Aorta (tissue), 5 donors: ENCODE measurements around the gene MYBPC3. TPM values are rescaled to one million over a fixed set of nuclear protein-coding genes. Genes with fewer than 3 reads are reported as not detected.
"Not testable (repeated sequence)": the region's sequence is repeated elsewhere in the genome, so short reads cannot be mapped to it uniquely, and the experiment has no call there.

ENCODE experiments used
- ATAC-seq: fragments of 200-7000 bp; cut with Tn5 transposase; one replicate; pipeline ENCODE4 v1.9.1; 2022; ENCODE audit warnings: moderate library complexity; ENCODE audit not compliant: low FRiP score
- DNase-seq, 2 donors: peaks; one replicate each; pipeline ENCODE4 v3.0.0-alpha.2; 2020
- H3K27ac ChIP-seq, 2 donors: one replicate each; pipeline ENCODE4 v1.5.1; 2013; ENCODE audit warnings: low read length in 2 of 2, mild to moderate bottlenecking in 2 of 2, moderate library complexity in 2 of 2, control low read depth in 1 of 2, inconsistent platforms in 1 of 2, low read depth in 1 of 2
- H3K27me3 ChIP-seq, 2 donors: one replicate each; pipeline ENCODE4 v1.6.1; 2013; ENCODE audit warnings: control low read depth in 1 of 2, low read length in 1 of 2, mild to moderate bottlenecking in 1 of 2, moderate library complexity in 1 of 2; ENCODE audit not compliant: insufficient read depth in 2 of 2, control insufficient read depth in 1 of 2
- H3K36me3 ChIP-seq, 2 donors: one replicate each; pipeline ENCODE4 v1.6.1; 2013; ENCODE audit warnings: control low read depth in 1 of 2, low read length in 1 of 2, mild to moderate bottlenecking in 1 of 2; ENCODE audit not compliant: insufficient read depth in 2 of 2, control insufficient read depth in 1 of 2
- H3K4me1 ChIP-seq, 2 donors: one replicate each; pipeline ENCODE4 v1.6.1; 2013; ENCODE audit warnings: low read length in 2 of 2, control low read depth in 1 of 2, mild to moderate bottlenecking in 1 of 2, moderate library complexity in 1 of 2; ENCODE audit not compliant: insufficient read depth in 2 of 2, control insufficient read depth in 1 of 2
- H3K4me3 ChIP-seq, 2 donors: one replicate each; pipeline ENCODE4 v1.5.1; 2013; ENCODE audit warnings: low read length in 2 of 2, control low read depth in 1 of 2, mild to moderate bottlenecking in 1 of 2
- H3K9me3 ChIP-seq: one replicate; pipeline ENCODE4 v1.6.1; 2013; ENCODE audit warnings: mild to moderate bottlenecking, low read length; ENCODE audit not compliant: control insufficient read depth
- WGBS, 2 donors: extraction: QIAGEN DNeasy Blood & Tissue Kit; methylation state at CpG; one replicate each; pipeline ENCODE4 v1.1.7; 2013; 5-methylcytosine and 5-hydroxymethylcytosine counted together
- intact Hi-C, 2 donors: fragments of 100-400 bp; cut with DNase I; formaldehyde crosslinking; loops; one replicate each; pipeline versions ENCODE4 v1.14.2 to v1.15.0; 2022
- polyA plus RNA-seq, 2 donors: library from polyadenylated mRNA; stranded (reverse); fragments of 200-250 nt; gene quantifications; one replicate each; pipeline ENCODE4 v1.2.3, GENCODE V29; 2013
- total RNA-seq, 2 donors: library from RNA; stranded (reverse); fragmentation: NEBNext Ultra II Directional; extraction: Animal tissue kit (Norgen Biotek cat#: 25700); gene quantifications; one replicate each; pipeline ENCODE4 v1.2.1, GENCODE V29; 2021
- donor health status: healthy with polysubstance abuse.
- donor health status: Bipolar disorder and iron deficiency.
- donor health status: DM: no; HTN: no; CAD: no.
- donor health status: DM: no; HTN: no; CAD: no.
- donor health status: DM: yes; HTN: yes; CAD: no.

Gene MYBPC3
- total and polyA plus RNA-seq, 4 donors, result 0.03 to 1.9 (median 0.29) TPM

DNA sequence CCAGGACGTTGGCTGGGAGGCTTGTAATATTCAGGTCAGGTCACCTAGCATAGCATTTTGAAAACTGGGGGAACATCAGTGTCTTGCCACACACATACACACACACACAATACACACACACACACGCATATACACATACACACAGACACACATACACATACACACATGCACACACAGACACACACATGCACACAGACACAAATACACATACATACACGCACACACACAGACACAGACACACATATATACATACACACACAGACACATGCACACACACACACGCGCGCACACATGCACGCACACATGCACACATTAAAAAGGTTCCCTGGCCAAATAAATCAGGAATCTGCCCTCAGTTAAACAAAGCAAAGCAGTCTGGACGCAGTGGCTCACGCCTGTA lies 12.5 kb downstream of the MYBPC3 start:
- intact Hi-C loops, result no loop called here
- Histone ChIP-seq H3K27ac (no peak overlapping the region), H3K4me1 (no peaks in the 10 kb centered on the region), H3K9me3 (no peaks in the 10 kb centered on the region), H3K27me3 (no peaks in the 10 kb centered on the region), H3K4me3 (no peak overlapping the region), H3K36me3 (no peaks in the 10 kb centered on the region)
- ATAC-seq (no peak), DNase-seq (no peak)
- 71 to 79% methylated on average over 9 of the region's 9 CpGs for WGBS, 2 donors

DNA sequence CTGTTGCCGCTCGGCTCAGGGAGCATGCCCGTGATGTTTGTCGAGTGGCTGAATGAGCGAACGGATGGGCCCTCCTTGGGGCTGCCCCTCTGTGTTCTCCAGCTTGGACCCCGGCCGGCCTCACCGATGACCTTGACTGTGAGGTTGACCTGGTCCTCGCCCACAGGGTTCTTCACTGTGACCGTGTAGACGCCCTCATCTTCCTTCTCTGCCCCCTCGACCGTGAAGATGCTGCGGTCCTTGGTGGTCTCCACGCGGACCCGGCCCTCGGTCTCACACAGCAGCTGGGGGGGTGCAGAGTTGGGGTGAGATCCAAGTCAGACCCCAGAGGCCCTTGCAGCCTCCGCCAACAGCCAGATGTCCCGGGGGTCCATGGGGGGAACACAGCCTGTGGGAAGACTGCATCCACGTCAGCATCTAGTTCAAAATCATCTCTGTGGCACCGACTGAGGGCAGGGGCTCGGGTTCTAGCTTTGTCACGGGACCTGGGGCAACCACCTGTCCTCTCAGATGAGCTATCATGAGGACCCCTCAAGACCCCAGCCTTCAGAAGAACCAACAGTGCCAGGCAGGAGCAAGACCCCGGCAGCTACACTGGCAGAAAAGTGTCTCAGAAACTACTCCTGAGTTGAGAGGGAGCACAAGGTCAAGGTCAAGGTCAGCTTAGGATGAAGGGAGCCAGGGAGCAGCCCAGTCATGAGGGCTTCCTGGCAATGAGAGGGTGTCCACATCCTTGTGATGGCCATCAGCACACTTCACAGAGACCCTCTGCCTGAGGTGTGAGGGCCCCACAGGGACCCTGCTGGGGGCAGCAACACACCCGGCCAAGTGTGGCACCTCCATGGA lies 13.9 kb downstream of the MYBPC3 start:
- WGBS, 2 donors, result 91% methylated on average over 27 of the region's 27 CpGs
- Histone ChIP-seq H3K36me3 (no peaks in the 10 kb centered on the region), H3K4me1 (no peaks in the 10 kb centered on the region), H3K27me3 (no peaks in the 10 kb centered on the region), H3K4me3 (no peak overlapping the region), H3K9me3 (no peaks in the 10 kb centered on the region), H3K27ac (no peak overlapping the region)
- DNase-seq, result peak in 1 of 2 donors; percentile 45
- no peak for ATAC-seq
- intact Hi-C loops, result no loop called here

DNA sequence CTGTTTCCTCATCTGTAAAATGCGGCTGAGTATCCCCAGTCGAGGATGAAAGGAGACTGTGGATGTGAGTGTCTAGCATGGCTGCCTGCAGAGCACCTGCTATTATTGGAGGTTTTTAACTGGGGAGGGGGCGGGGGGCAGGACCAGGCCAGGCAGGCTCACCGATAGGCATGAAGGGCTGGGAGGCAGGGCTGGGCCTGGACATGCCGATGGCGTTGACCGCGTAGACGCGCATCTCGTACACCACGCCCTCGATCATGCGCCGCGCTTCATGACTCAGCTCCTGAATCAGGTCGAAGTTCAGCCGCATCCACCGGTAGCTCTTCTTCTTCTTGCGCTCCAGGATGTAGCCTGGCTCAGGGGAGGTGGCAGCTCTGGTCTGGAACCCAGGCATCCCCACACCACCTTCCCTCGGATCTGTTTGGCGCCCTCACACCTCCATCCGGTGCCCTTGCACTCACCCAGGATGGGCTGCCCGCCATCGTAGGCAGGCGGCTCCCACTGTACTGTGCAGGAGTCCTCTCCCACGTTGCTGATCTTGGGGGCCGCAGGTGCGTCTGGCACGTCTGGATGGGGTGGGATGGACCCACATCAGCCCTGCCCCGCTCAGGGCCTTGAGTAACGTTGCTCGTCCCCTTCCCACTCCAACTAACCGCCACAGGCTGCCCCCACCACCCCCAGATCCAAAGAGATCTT lies 15.1 kb downstream of the MYBPC3 start:
- H3K27ac ChIP-seq, result no peak overlapping the region
- ATAC-seq (no peak), DNase-seq (peak in 1 of 2 donors; percentile 38)
- H3K9me3 ChIP-seq, result no peaks in the 10 kb centered on the region
- H3K4me1 ChIP-seq, result no peaks in the 10 kb centered on the region
- no peaks in the 10 kb centered on the region for H3K27me3 ChIP-seq
- intact Hi-C loops, result no loop called here
- H3K4me3 ChIP-seq, result no peak overlapping the region
- no peaks in the 10 kb centered on the region for H3K36me3 ChIP-seq
- 87 to 91% methylated on average over 34 of the region's 34 CpGs for WGBS, 2 donors

DNA sequence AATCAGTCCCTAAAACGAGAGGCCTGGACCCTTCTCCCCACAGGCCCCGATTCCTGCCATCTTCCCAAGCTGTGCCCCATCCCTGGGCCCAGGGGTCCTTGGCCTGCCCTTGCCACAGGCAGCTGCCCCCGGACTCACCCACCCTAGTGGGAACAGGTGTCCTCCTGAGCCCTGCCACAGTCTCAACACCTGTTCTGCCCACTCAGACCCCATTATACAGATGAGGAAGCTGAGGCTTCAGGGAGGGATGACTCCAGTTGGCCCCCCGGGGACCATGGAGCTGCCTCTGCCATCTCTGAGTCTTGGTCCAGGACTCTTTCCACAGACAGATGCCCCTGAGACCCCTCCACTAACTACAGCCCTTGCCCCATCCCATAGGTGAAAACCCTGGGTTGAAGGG lies 15.9 kb downstream of the MYBPC3 start:
- ATAC-seq, result no peak
- Histone ChIP-seq H3K27me3 (no peaks in the 10 kb centered on the region), H3K36me3 (no peaks in the 10 kb centered on the region), H3K4me3 (no peak overlapping the region), H3K4me1 (no peaks in the 10 kb centered on the region), H3K27ac (no peak overlapping the region), H3K9me3 (no peaks in the 10 kb centered on the region)
- intact Hi-C loops, result no loop called here
- 85 to 93% methylated on average over 4 of the region's 4 CpGs for WGBS, 2 donors
- peak in 1 of 2 donors; percentile 32 for DNase-seq

DNA sequence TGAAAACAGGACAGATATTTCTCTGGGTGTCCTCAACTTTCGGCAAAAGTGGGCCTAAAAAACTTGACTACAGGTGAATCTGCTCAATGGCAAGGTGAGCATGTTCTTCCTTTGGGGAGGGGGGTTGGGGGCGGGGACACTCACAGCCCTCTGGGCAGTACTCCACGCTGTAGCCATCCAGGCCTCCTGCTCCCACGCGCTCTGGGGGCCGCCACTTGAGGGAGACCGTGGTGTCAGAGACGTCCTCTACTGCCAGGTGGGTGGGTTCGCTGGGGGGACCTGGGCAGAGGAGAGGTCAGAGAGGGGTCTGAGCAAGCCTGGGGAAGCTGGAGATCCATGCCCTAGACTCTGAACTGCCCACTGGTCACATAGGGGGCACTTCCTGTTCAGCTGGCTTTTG lies 16.8 kb downstream of the MYBPC3 start:
- ATAC-seq (no peak), DNase-seq (no peak)
- Histone ChIP-seq H3K36me3 (no peaks in the 10 kb centered on the region), H3K4me3 (no peak overlapping the region), H3K27ac (no peak overlapping the region), H3K4me1 (no peaks in the 10 kb centered on the region), H3K27me3 (no peaks in the 10 kb centered on the region), H3K9me3 (no peaks in the 10 kb centered on the region)
- 80 to 86% methylated on average over 9 of the region's 9 CpGs for WGBS, 2 donors
- intact Hi-C loops, result no loop called here

DNA sequence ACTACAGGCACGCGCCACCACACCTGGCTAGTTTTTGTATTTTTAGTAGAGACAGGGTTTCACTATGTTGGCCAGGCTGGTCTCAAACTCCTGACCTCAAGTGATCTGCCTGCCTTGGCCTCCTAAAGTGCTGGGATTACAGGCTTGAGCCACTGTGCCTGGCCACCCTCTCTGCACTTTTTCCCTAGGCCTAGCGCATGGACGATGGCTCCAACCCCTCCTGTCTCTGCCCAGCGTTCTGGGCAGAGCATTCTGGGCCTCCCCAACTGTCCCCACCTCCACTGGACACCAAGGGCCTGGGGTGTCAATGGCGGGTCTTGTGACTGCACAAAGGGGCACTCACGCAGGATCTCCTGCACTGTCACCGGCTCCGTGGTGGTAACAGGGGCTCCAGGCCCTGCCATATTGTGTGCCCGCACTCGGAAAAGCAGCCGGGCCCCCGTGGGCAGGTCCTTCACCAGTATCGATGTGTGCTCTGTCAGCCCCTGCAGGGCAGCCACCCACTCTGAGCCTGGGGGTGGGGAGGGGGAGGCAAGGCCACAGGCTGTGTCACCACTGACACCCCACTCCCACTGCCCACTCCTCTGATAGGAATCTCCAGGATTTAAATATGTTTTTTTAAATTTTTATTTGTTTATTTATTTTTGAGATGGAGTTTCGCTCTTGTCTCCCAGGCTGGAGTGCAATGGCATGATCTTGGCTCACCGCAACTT lies 17.6 kb downstream of the MYBPC3 start:
- H3K4me1 ChIP-seq, H3K36me3 ChIP-seq, DNase-seq, H3K27me3 ChIP-seq, ATAC-seq, H3K9me3 ChIP-seq, intact Hi-C loops, H3K27ac ChIP-seq, H3K4me3 ChIP-seq: not testable (repeated sequence)
- WGBS, 2 donors, result 95 to 96% methylated on average over 16 of the region's 16 CpGs

DNA sequence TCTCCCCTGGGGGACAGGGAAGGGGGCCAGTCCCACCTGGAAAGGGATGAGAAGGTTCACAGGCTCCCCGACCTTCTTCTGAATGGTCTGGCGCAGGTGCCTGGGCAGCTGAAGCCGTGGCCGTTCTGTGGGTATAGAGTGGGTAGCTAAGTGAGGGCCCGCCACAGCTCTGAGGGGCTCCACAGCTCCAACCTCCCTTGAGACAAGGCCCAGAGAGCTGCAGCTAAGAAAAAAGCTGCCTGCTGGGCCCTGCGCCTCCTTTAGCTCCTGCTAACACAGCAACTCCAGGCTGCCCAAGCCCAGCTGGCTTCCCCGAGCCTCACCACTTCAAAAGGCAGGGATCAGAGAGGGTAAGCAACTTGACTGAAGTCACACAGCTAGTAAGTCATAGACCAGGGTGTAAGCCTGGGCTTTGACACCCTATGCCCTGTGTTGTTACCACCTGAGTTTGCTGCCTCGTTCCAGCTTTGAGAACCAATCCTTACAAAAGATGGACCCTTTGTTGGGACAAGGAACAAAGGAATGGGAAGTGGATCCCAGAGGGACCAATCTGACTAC lies 18.5 kb downstream of the MYBPC3 start:
- no peak for DNase-seq
- H3K9me3 ChIP-seq, result no peaks in the 10 kb centered on the region
- intact Hi-C loops, result no loop called here
- H3K4me1 ChIP-seq, result no peaks in the 10 kb centered on the region
- H3K4me3 ChIP-seq, result no peak overlapping the region
- H3K36me3 ChIP-seq, result no peaks in the 10 kb centered on the region
- H3K27me3 ChIP-seq, result no peaks in the 10 kb centered on the region
- H3K27ac ChIP-seq, result no peak overlapping the region
- no peak for ATAC-seq
- 90 to 93% methylated on average over 8 of the region's 8 CpGs for WGBS, 2 donors

DNA sequence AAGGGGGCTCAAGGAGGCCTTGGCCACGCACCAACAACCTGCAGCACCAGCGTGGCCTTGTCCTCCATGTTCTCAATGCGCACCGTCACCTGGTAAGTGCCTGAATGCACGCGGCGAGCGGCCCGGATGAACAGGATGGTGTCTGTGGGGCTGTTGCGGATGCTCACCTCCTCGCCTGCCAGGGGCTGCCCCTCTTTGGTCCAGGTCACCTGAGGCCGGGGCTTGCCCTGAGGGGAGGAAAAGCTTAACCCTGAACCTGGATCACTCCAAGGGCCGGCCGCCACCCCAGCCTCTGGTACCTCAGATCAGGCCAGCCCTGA lies 19.0 kb downstream of the MYBPC3 start:
- H3K27ac ChIP-seq, result no peak overlapping the region
- DNase-seq (no peak), ATAC-seq (no peak)
- H3K9me3 ChIP-seq, result no peaks in the 10 kb centered on the region
- no peaks in the 10 kb centered on the region for H3K27me3 ChIP-seq
- no peaks in the 10 kb centered on the region for H3K4me1 ChIP-seq
- 94 to 96% methylated on average over 14 of the region's 14 CpGs for WGBS, 2 donors
- intact Hi-C loops, result no loop called here
- H3K36me3 ChIP-seq, result no peaks in the 10 kb centered on the region
- H3K4me3 ChIP-seq, result no peak overlapping the region
